NB4 (cell line): ENCODE measurements around the gene TAAR1.

Experiments used
- CTCF ChIP-seq: IDR thresholded peaks from one replicate; pipeline ENCODE4 v1.5.1; 2012; ENCODE audit warnings: low read depth, low read length
- POLR2A ChIP-seq: IDR thresholded peaks from 2 replicates; pipeline ENCODE4 v1.6.1; 2011; ENCODE audit warnings: mild to moderate bottlenecking; ENCODE audit not compliant: insufficient read length; ENCODE audit errors: extremely low read depth
- TF ChIP-seq, protein P1 (sequence below): IDR thresholded peaks from 2 replicates; pipeline ENCODE4 v1.6.1; 2011; ENCODE audit warnings: low read depth, low read length

DNA sequence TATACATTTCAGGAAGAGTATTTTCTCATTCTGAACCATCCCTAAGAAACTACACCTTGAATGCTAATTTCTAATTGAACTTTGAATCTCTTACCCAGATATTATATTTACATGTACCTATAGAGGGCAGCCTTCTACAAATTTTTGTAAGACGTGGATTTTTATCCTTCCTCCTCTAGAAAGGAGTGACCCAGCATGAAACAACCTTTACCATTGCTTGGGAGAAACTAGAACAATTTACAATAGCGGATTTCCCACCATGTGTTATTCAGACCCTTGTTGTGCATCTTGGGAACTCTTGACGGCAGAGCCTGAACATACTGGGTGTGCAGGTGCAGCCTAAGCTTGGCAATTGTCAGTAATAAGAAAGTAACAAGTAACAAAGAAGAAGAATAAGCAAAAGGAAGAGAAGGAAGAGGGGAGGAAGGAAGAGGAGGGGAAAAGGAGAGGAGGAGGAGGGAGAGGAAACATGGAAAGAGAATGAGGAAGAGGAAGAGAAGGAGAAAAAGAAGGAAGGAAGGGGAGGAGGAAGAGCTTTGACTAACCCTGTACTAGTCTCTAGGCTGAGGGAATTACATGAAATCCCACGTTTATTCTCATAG, 10.8 kb upstream of the TAAR1 start:
- TF ChIP-seq, protein P1, sequence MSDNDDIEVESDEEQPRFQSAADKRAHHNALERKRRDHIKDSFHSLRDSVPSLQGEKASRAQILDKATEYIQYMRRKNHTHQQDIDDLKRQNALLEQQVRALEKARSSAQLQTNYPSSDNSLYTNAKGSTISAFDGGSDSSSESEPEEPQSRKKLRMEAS, result no peak
- TF ChIP-seq POLR2A (no peak), CTCF (peak; percentile 31)
